Peyer's patch (tissue), 4 donors: ENCODE measurements around the gene ACSBG1. TPM values are rescaled to one million over a fixed set of nuclear protein-coding genes. Genes with fewer than 3 reads are reported as not detected.

ENCODE experiments used
- DNase-seq, 3 donors: peaks; one replicate each; pipeline ENCODE4 v3.0.0-alpha.2; 2017 to 2019
- H3K27ac ChIP-seq, 4 donors: fragments of 200-600 bp; sonication (generic); one replicate each; pipeline ENCODE4 v1.5.1; 2016 to 2019
- H3K27me3 ChIP-seq, 2 donors: fragments of 200-600 bp; sonication (generic); one replicate each; pipeline ENCODE4 v1.5.1; 2019
- H3K36me3 ChIP-seq, 3 donors: fragments of 200-600 bp; sonication (generic); one replicate each; pipeline ENCODE4 v1.5.1; 2016 to 2019
- H3K4me1 ChIP-seq, 4 donors: fragments of 200-600 bp; sonication (generic); one replicate each; pipeline ENCODE4 v1.5.1; 2016 to 2019
- H3K4me3 ChIP-seq, 4 donors: fragments of 200-600 bp; sonication (generic); 1 replicate in 3 of 4; 2 replicates in 1 of 4; pipeline ENCODE4 v1.5.1; 2016 to 2019; ENCODE audit warnings: mild to moderate bottlenecking in 1 of 4
- H3K9me3 ChIP-seq, 4 donors: fragments of 200-600 bp; sonication (generic); one replicate each; pipeline ENCODE4 v1.5.1; 2016 to 2019; ENCODE audit warnings: mild to moderate bottlenecking in 1 of 4
- POLR2A ChIP-seq, 2 donors: fragments of 450-650 bp; IDR thresholded peaks; one replicate each; pipeline ENCODE4 v1.5.1; 2017; ENCODE audit warnings: antibody characterized with exemption in 2 of 2, mild to moderate bottlenecking in 2 of 2, moderate library complexity in 2 of 2
- total RNA-seq, 4 donors: library from RNA; depleted of rRNA; stranded (reverse); fragments of >200 nt; gene quantifications; one replicate each; pipeline ENCODE4 v1.1.0, GENCODE V29; 2016
- TF ChIP-seq, protein P1 (sequence below), 6 experiments: fragments of 450-650 bp in 4 of 6; fragments of 200-600 bp in 2 of 6; sonication (generic) in 1 of 6; IDR thresholded peaks; one replicate each; pipeline ENCODE4 v1.5.1; 2017 to 2019; ENCODE audit warnings: antibody characterized with exemption in 6 of 6, mild to moderate bottlenecking in 3 of 6, moderate library complexity in 1 of 6

The ACSBG1 gene
- total RNA-seq, 4 donors from 2014 or later: not detected

DNA sequence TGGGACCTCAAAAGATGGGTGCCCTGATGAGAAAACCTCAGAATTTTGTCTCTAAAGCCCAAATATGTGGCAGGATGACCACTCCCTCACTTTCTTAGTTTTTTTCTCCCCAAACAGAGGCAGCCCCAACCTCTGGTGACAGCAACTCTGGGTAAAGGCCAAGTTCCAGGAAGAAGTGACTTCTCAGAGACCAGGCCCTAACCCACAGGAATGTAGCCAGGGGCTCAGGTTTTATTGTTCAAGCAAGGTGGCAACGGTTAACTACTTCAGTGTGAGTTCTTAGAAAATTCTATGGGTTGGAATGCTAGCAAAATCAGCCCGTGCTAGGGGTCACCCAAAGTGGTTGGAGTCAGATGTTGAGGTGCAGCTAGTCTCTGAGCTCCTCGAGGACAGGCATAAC is 24.9 kb upstream of the ACSBG1 start:
- Histone ChIP-seq H3K27ac (no peak overlapping the region), H3K4me1 (peaks cover 0 to 7% (median 0%) of the 10 kb centered on the region in 4 donors), H3K27me3 (no peaks in the 10 kb centered on the region)

DNA sequence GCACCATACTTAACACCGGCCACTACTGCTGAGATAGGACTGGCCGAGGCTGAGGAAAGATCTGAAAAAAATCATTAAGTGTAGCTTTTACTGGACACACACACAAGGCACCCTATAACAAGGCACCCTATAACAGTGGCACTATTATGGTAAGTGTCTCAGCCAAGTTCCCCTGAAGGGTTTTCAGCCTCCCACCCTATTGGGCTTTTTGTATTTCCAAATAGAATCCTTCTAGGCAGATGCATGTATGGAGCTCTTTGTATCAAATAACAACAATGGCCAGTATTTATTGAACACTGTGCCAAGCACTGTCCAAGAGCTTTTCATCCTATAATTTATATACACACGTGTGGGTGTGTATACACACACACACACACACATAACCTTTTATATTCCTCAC is 23.3 kb upstream of the ACSBG1 start:
- Histone ChIP-seq H3K36me3 (no peaks in the 10 kb centered on the region), H3K9me3 (no peaks in the 10 kb centered on the region), H3K4me3 (no peak overlapping the region), H3K27ac (no peak overlapping the region), H3K4me1 (no peaks in the 10 kb centered on the region), H3K27me3 (no peaks in the 10 kb centered on the region)
- DNase-seq: no peak
- TF ChIP-seq, protein P1, sequence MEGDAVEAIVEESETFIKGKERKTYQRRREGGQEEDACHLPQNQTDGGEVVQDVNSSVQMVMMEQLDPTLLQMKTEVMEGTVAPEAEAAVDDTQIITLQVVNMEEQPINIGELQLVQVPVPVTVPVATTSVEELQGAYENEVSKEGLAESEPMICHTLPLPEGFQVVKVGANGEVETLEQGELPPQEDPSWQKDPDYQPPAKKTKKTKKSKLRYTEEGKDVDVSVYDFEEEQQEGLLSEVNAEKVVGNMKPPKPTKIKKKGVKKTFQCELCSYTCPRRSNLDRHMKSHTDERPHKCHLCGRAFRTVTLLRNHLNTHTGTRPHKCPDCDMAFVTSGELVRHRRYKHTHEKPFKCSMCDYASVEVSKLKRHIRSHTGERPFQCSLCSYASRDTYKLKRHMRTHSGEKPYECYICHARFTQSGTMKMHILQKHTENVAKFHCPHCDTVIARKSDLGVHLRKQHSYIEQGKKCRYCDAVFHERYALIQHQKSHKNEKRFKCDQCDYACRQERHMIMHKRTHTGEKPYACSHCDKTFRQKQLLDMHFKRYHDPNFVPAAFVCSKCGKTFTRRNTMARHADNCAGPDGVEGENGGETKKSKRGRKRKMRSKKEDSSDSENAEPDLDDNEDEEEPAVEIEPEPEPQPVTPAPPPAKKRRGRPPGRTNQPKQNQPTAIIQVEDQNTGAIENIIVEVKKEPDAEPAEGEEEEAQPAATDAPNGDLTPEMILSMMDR (IDR thresholded peaks at IDR 0.05): no peak
- no peak for TF ChIP-seq POLR2A (IDR thresholded peaks at IDR 0.05)

More for the DNA sequence above, 24.9 kb upstream of the ACSBG1 start:
- H3K4me3 ChIP-seq: no peak overlapping the region
- no peak for DNase-seq
- no peaks in the 10 kb centered on the region for H3K36me3 ChIP-seq
- no peaks in the 10 kb centered on the region for H3K9me3 ChIP-seq
- TF ChIP-seq, protein P1 (IDR thresholded peaks at IDR 0.05): no peak
- no peak for TF ChIP-seq POLR2A (IDR thresholded peaks at IDR 0.05)

DNA sequence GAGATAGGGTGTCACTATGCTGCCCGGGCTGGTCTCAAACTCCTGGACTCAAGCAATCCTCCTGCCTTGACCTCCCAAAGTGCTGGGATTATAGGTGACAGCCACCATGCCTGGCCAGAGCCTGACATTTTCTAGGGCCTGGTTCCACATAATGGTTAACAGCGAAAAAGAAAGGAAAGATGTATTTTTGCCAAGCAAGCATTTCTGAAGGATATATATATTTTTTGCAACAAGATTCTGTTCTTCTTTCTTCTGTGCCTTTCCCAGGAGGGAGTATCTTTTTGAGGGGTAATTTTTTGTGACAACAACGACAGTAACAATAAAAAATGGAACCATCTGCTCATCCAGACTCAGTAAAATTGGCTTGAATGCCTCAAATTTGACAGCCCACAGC is 21.7 kb upstream of the ACSBG1 start:
- Histone ChIP-seq H3K9me3 (no peaks in the 10 kb centered on the region), H3K27me3 (no peaks in the 10 kb centered on the region), H3K27ac (no peak overlapping the region), H3K36me3 (no peaks in the 10 kb centered on the region), H3K4me1 (no peaks in the 10 kb centered on the region), H3K4me3 (no peak overlapping the region)
- DNase-seq: no peak
- TF ChIP-seq, protein P1 (IDR thresholded peaks at IDR 0.05): no peak
- no peak for TF ChIP-seq POLR2A (IDR thresholded peaks at IDR 0.05)

DNA sequence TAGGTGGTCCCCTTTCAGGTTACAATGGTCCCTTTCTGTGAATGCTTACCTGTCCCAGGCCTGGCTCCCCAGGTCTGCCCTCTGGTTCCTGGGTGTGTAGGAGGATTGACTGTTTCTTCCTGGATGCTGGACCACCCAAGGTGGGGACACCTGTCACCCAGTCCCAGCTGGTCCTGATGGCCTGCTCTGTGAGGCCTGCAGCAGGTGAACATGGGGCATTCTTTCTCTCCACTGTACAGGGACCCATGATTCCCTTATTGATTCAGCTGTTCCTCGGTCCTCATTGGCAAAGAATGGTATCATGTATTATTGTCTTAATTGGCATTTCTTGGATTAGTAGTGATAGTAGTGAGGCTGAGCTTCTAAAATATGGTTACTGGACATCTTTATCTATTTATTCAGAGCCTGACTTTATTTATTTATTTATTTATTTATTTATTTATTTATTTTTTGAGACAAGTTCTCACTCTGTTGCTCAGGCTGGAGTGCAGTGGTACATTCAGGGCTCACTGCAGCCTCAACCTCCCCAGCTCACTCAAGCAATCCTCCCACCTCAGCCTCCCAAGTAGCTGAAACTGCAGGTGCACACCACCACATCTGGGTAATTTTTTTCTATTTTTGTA is 21.2 kb upstream of the ACSBG1 start:
- Histone ChIP-seq H3K27ac (no peak overlapping the region), H3K9me3 (no peaks in the 10 kb centered on the region), H3K27me3 (no peaks in the 10 kb centered on the region), H3K4me1 (no peaks in the 10 kb centered on the region), H3K36me3 (no peaks in the 10 kb centered on the region), H3K4me3 (no peak overlapping the region)
- no peak for DNase-seq
- TF ChIP-seq POLR2A (IDR thresholded peaks at IDR 0.05): no peak
- TF ChIP-seq, protein P1 (IDR thresholded peaks at IDR 0.05): no peak

DNA sequence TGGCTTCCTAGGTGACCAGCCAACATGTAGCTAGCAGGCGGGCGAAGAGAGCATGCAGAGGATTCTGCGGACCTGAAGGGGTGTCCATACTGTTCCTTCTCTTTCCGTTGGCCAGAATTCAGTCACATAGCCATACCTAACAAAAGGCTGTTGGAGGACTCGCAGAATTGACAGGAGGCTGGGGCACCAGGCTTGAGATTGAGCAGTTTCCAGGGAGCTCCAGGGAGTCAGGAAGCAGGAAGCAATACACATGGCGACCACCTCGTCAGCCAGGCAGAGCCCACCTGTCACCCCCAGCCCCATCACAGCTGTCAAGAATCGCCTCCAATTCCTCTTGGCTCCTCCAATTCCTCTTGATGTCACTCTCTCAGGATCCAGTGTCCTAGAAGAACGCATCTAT is 16.8 kb upstream of the ACSBG1 start:
- Histone ChIP-seq H3K9me3 (no peaks in the 10 kb centered on the region), H3K27ac (no peak overlapping the region), H3K4me3 (no peak overlapping the region), H3K36me3 (no peaks in the 10 kb centered on the region), H3K27me3 (no peaks in the 10 kb centered on the region), H3K4me1 (no peaks in the 10 kb centered on the region)
- no peak for TF ChIP-seq POLR2A (IDR thresholded peaks at IDR 0.05)
- TF ChIP-seq, protein P1 (IDR thresholded peaks at IDR 0.05): no peak
- no peak for DNase-seq

DNA sequence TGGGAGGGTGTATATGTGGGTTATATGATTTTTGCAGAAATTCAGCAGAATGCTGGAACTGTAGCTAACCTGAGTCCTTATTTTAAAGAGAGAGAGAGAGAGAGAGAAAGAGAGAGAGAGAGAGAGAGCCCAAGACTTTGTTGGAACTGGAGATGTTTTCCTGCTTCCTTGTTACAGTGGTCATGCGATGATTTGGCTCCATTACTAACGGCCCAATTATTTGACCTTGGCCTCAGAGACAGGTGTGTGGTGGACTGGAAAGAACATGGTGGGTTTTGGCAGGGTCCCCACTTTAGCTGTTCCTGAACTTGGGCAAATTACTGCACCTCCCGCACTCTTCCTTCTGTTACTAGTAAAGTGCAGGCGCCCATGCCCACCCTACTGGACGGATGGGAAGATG is 14.8 kb upstream of the ACSBG1 start:
- H3K27me3 ChIP-seq: no peaks in the 10 kb centered on the region
- DNase-seq: no peak
- no peak overlapping the region for H3K4me3 ChIP-seq
- no peak overlapping the region for H3K27ac ChIP-seq
- TF ChIP-seq, protein P1 (IDR thresholded peaks at IDR 0.05): no peak
- TF ChIP-seq POLR2A (IDR thresholded peaks at IDR 0.05): no peak
- H3K36me3 ChIP-seq: no peaks in the 10 kb centered on the region
- no peaks in the 10 kb centered on the region for H3K9me3 ChIP-seq
- peaks cover 0 to 6% (median 0%) of the 10 kb centered on the region in 4 donors for H3K4me1 ChIP-seq
